Neuronal stem cell (in vitro differentiated cells): ENCODE measurements around the gene FGFRL1.

ENCODE experiments used
- DNase-seq: peaks from one replicate; pipeline ENCODE4 v3.0.0-alpha.2; 2013; ENCODE audit warnings: low spot score
- H2AFZ ChIP-seq: one replicate; pipeline ENCODE4 v1.6.1; 2013; ENCODE audit warnings: mild to moderate bottlenecking, low read length, inconsistent platforms
- H2AK5ac ChIP-seq: 2 replicates; pipeline ENCODE4 v1.6.1; 2013; ENCODE audit warnings: low read depth, mild to moderate bottlenecking, inconsistent platforms, low read length, moderate library complexity, mixed read lengths
- H2BK120ac ChIP-seq: 2 replicates; pipeline ENCODE4 v1.6.1; 2013; ENCODE audit warnings: low read depth, mild to moderate bottlenecking, inconsistent platforms, low read length, moderate library complexity, mixed read lengths
- H2BK12ac ChIP-seq: one replicate; pipeline ENCODE4 v1.6.1; 2013; ENCODE audit warnings: low read length, inconsistent platforms
- H2BK15ac ChIP-seq: 2 replicates; pipeline ENCODE4 v1.6.1; 2013; ENCODE audit warnings: mild to moderate bottlenecking, low read length, inconsistent platforms, mixed read lengths
- H2BK5ac ChIP-seq: one replicate; pipeline ENCODE4 v1.6.1; 2013; ENCODE audit warnings: inconsistent platforms, mild to moderate bottlenecking, low read length, moderate library complexity
- H3K14ac ChIP-seq: one replicate; pipeline ENCODE4 v1.6.1; 2013; ENCODE audit warnings: low read length, inconsistent platforms
- H3K18ac ChIP-seq: 2 replicates; pipeline ENCODE4 v1.6.1; 2013; ENCODE audit warnings: low read length, inconsistent platforms
- H3K23ac ChIP-seq: 2 replicates; pipeline ENCODE4 v1.6.1; 2013; ENCODE audit warnings: low read depth, mild to moderate bottlenecking, mixed read lengths, low read length, inconsistent platforms; ENCODE audit not compliant: poor library complexity
- H3K27ac ChIP-seq: replicated peaks from 3 replicates; pipeline ENCODE4 v1.5.1; 2013; ENCODE audit warnings: low read length, inconsistent platforms
- H3K27me3 ChIP-seq, 3 experiments: 2 replicates each; pipeline ENCODE4 v1.6.1; 2013; ENCODE audit warnings: low read length in 3 of 3, mild to moderate bottlenecking in 2 of 3, inconsistent platforms in 1 of 3, low read depth in 1 of 3, mixed read lengths in 1 of 3, moderate library complexity in 1 of 3; ENCODE audit not compliant: control insufficient read depth in 3 of 3, insufficient read depth in 3 of 3
- H3K36me3 ChIP-seq, 2 donors: replicated peaks in 1 of 2; 2 replicates each; pipeline ENCODE4 v1.6.1; 2013; ENCODE audit warnings: low read length in 2 of 2; ENCODE audit not compliant: control insufficient read depth in 2 of 2, insufficient read depth in 2 of 2
- H3K4ac ChIP-seq: 2 replicates; pipeline ENCODE4 v1.6.1; 2013; ENCODE audit warnings: inconsistent platforms, mild to moderate bottlenecking, low read length, moderate library complexity
- H3K4me1 ChIP-seq, 2 donors: 1 replicate in 1 of 2; 2 replicates in 1 of 2; pipeline ENCODE4 v1.6.1; 2013; ENCODE audit warnings: low read length in 2 of 2, low read depth in 1 of 2; ENCODE audit not compliant: control insufficient read depth in 2 of 2, insufficient read depth in 1 of 2
- H3K4me2 ChIP-seq: one replicate; pipeline ENCODE4 v1.6.1; 2013; ENCODE audit warnings: mild to moderate bottlenecking, low read length, inconsistent platforms; ENCODE audit not compliant: insufficient read depth, poor library complexity, severe bottlenecking
- H3K4me3 ChIP-seq, 2 donors: 2 replicates each; pipeline ENCODE4 v1.5.1; 2013; ENCODE audit warnings: low read length in 2 of 2, mild to moderate bottlenecking in 2 of 2, inconsistent platforms in 1 of 2, moderate library complexity in 1 of 2
- H3K79me1 ChIP-seq: one replicate; pipeline ENCODE4 v1.6.1; 2013; ENCODE audit warnings: low read depth, mild to moderate bottlenecking, inconsistent platforms, low read length, moderate library complexity
- H3K9ac ChIP-seq: one replicate; pipeline ENCODE4 v1.6.1; 2013; ENCODE audit warnings: mild to moderate bottlenecking, low read depth, low read length, inconsistent platforms; ENCODE audit not compliant: poor library complexity
- H3K9me3 ChIP-seq, 2 donors: replicated peaks in 1 of 2; 2 replicates each; pipeline versions ENCODE3 to v1.6.1; 2013; ENCODE audit warnings: low read length in 2 of 2, mild to moderate bottlenecking in 2 of 2, inconsistent platforms in 1 of 2, low read depth in 1 of 2, mixed read lengths in 1 of 2, moderate library complexity in 1 of 2; ENCODE audit not compliant: control insufficient read depth in 2 of 2, insufficient read depth in 1 of 2
- H4K8ac ChIP-seq: one replicate; pipeline ENCODE4 v1.6.1; 2013; ENCODE audit warnings: low read depth, mild to moderate bottlenecking, inconsistent platforms, low read length, moderate library complexity
- H4K91ac ChIP-seq: one replicate; pipeline ENCODE4 v1.6.1; 2013; ENCODE audit warnings: low read length, low read depth, mild to moderate bottlenecking, inconsistent platforms; ENCODE audit not compliant: poor library complexity
- WGBS, 2 donors: extraction: QIAGEN DNeasy Blood & Tissue Kit; methylation state at CpG; one replicate each; pipeline ENCODE4 v1.1.7; 2013; ENCODE audit warnings: missing lambda C conversion rate in 2 of 2, mixed read lengths in 1 of 2; ENCODE audit not compliant: insufficient read length in 2 of 2, insufficient replicate concordance in 1 of 2; ENCODE audit errors: extremely low coverage in 2 of 2; 5-methylcytosine and 5-hydroxymethylcytosine counted together

Gene FGFRL1

DNA sequence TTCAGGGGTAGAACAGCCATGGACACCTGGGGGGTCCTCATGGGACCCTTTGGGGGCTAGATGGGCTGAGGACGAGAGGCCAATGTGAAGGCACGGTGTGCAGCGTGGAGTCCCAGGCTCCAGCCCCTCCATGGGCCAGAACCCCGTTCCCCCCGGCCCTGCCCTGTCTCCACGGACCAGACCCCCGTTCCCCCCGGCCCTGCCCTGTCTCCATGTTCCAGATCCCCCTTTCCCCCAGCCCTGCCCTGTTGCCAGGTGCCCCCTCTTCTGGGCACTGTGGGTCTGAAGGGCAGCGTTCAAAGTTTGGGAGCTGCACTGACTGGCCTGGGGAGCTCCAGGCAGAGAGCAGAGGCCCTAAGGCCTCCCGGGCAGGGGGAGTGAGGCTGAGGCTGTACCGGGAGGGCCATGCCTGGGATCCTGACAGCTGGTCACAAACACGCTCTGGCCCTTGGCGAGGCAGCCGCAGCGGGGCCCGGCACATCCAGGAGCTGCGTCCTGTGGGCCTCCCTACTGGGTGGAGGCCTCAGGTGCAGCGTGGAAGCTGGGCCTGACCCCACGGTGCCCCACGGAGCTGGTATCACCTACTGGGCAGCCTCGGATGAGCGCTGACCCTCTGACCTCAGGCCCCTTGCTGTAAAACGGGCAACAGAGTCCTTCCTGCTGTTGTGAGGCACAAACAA, 46.9 kb upstream of the FGFRL1 start:
- H2AK5ac ChIP-seq = no peak overlapping the region
- peaks cover 3% of the 10 kb centered on the region for H3K79me1 ChIP-seq
- H3K36me3 ChIP-seq = peaks cover 2 to 21% of the 10 kb centered on the region in 2 donors
- no peak overlapping the region for H4K8ac ChIP-seq
- H3K23ac ChIP-seq = peak overlapping the region; percentile 85
- no peak overlapping the region for H2BK15ac ChIP-seq
- peaks cover 0 to 22% (median 10%) of the 10 kb centered on the region in 3 experiments for H3K27me3 ChIP-seq
- no peak overlapping the region for H2BK120ac ChIP-seq
- H3K4me3 ChIP-seq = no peak overlapping the region
- no peak overlapping the region for H2BK5ac ChIP-seq
- H3K4ac ChIP-seq = no peak overlapping the region
- H3K4me1 ChIP-seq = no peaks in the 10 kb centered on the region
- DNase-seq = no peak
- H3K18ac ChIP-seq = no peak overlapping the region
- H4K91ac ChIP-seq = no peak overlapping the region
- no peak overlapping the region for H2AFZ ChIP-seq
- H3K9me3 ChIP-seq = no peaks in the 10 kb centered on the region
- H3K14ac ChIP-seq = no peak overlapping the region
- H3K4me2 ChIP-seq = no peak overlapping the region
- H3K27ac ChIP-seq = no peak overlapping the region
- WGBS, 2 donors = no CpG with 5 or more reads among the region's 23 CpGs
- peak overlapping the region; percentile 70 for H3K9ac ChIP-seq
- no peak overlapping the region for H2BK12ac ChIP-seq

DNA sequence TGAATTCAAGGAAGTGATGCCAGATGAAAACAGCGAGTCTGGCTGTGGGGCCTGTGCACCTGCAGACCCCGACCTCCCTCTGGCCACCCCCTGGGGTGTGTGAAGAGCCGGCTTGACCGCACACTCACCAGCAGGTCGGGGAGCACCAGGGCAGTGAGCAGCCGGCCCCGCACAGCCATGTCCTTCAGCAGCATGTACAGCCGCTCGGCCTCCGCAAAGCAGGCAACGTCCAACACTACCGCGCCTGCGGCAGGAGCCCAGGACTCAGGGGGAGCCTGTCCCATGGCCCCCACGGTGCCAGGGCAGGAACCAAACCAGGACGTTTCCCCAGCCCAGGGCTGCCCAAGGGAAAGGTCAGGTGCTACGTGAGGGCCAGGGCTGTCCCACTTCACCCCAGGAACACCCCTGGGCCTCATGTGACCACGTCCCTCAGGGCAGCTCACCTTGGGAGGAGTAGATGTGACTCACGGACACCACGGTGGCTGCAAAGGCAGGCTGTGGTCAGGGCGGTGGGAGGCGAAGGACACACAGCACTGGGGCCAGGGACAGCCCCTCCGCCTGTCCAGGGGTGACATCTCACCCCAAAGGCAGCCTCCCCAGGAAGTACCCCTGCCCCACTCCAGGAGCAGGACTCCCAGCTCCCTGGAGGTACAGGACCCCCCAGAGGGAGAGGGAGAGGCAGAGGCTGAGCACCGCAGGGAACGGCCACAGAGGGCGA, 46.2 kb upstream of the FGFRL1 start:
- Histone ChIP-seq H3K79me1 (peaks cover 3% of the 10 kb centered on the region), H3K4me1 (no peaks in the 10 kb centered on the region), H2BK12ac (no peak overlapping the region), H3K9me3 (no peaks in the 10 kb centered on the region), H3K14ac (no peak overlapping the region), H3K9ac (peak overlapping the region; percentile 64), H2BK15ac (no peak overlapping the region), H4K91ac (no peak overlapping the region), H4K8ac (no peak overlapping the region), H3K23ac (peak overlapping the region; percentile 55), H2AK5ac (no peak overlapping the region), H3K4me2 (no peak overlapping the region), H3K27me3 (peaks cover 0 to 22% (median 10%) of the 10 kb centered on the region in 3 experiments), H2AFZ (no peak overlapping the region), H3K4ac (no peak overlapping the region), H2BK120ac (no peak overlapping the region), H3K27ac (no peak overlapping the region), H2BK5ac (no peak overlapping the region), H3K4me3 (no peak overlapping the region), H3K18ac (no peak overlapping the region), H3K36me3 (peaks cover 2 to 21% of the 10 kb centered on the region in 2 donors)
- DNase-seq = no peak
- no CpG with 5 or more reads among the region's 26 CpGs for WGBS, 2 donors

- Histone ChIP-seq H3K27ac (no peak overlapping the region), H3K9me3 (no peaks in the 10 kb centered on the region), H2BK12ac (no peak overlapping the region), H4K8ac (no peak overlapping the region), H3K4me1 (no peaks in the 10 kb centered on the region), H3K9ac (peak overlapping the region; percentile 4), H2BK5ac (no peak overlapping the region), H3K27me3 (peaks cover 0 to 27% (median 10%) of the 10 kb centered on the region in 3 experiments), H3K23ac (no peak overlapping the region), H4K91ac (no peak overlapping the region), H2BK120ac (no peak overlapping the region), H3K4me2 (no peak overlapping the region), H2AK5ac (no peak overlapping the region), H2BK15ac (no peak overlapping the region), H2AFZ (no peak overlapping the region), H3K18ac (no peak overlapping the region), H3K4me3 (no peak overlapping the region), H3K79me1 (peaks cover 3% of the 10 kb centered on the region), H3K14ac (no peak overlapping the region), H3K36me3 (peaks cover 2 to 21% of the 10 kb centered on the region in 2 donors), H3K4ac (no peak overlapping the region)
- no peak for DNase-seq
- WGBS, 2 donors = no CpG with 5 or more reads among the region's 21 CpGs
Measured at GRCh38 chr4:965766-966134, 45.7 kb upstream of the FGFRL1 start.
